HG03039 (cell line): ENCODE data around the gene CD6.
A peak's percentile ranks its signal among the peaks of the same experiment; 100 is the strongest.
"Not testable (repeated sequence)": the region's sequence is repeated elsewhere in the genome, so short reads cannot be mapped to it uniquely, and the experiment has no call there.

Source experiments
- ATAC-seq: cut with Tn5 transposase; IDR thresholded peaks from one replicate; pipeline ENCODE4 v1.9.1; 2021; ENCODE audit warnings: mild to moderate bottlenecking, moderate library complexity; ENCODE audit not compliant: unreplicated experiment

CD6 gene

GRCh38 chr11:61049063-61049377, 77.5 kb downstream of the CD6 start:
- ATAC-seq, result no peak

- no peak for ATAC-seq
Observed at GRCh38 chr11:61049859-61050258, 78.4 kb downstream of the CD6 start.

GRCh38 chr11:61052182-61052972, 80.9 kb downstream of the CD6 start:
- no peak for ATAC-seq

- ATAC-seq, result no peak
Observed at GRCh38 chr11:61053191-61053590, 81.7 kb downstream of the CD6 start.

GRCh38 chr11:61054513-61054912, 83.0 kb downstream of the CD6 start:
- no peak for ATAC-seq

GRCh38 chr11:61054927-61055562, 83.6 kb downstream of the CD6 start:
- no peak for ATAC-seq

GRCh38 chr11:61055776-61056175, 84.3 kb downstream of the CD6 start:
- no peak for ATAC-seq

DNA sequence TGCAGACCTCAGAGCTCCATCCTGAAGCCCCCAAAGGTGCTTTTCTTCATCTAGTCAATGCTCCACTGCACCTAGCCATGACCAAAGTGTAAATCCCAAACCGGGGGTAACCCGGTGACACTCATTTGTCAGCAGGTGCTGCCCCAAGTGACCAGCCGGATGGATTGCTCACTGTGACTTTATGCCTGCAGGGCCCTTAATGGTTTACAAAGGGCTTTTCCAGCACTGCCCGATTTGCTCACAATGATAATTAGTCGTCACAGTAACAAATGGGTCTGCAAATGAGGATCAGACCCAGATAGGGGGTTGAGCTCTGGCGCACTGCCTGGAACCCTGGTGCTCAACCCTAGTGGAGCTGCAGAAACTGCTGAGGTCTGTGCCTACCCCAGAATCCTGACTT, 85.1 kb downstream of the CD6 start:
- no peak for ATAC-seq

DNA sequence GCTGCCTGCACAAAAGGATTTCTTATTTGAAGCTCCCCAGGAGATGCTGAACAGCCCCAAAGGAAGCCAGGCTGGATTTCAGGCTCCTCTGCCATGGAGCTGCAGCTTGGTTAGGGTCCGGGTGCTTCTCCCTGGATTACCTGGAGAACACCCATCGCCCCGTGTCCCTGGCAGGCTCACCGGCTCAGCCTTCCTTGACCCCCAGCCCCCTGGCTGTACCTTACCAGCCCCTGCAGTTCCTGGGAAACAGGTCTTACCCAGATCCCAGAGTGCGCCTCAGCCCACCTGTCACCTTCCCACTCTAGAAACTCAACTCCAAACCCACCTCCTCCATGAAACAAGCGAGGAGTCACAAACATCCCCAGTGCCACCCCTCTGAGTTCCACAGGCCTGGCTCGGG, 85.5 kb downstream of the CD6 start:
- no peak for ATAC-seq

DNA sequence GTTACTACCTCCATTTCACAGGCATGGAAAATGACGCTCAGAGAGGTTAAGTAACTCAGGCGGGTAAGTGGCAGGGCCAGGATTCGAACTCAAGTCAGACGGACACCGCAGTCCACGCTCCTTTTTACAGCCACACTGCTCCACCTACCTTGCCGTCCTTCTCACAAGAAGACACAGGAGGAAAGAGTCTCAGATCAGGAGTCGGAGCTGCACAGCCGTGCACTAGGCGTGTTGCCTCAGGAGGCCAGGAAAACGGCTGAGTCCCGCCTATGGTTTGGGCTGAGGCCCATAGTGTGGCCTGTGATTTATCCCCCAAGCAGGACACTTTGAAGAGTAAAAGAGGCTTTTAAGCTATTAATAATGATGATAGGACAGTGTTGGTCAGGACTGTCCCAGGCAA, 86.1 kb downstream of the CD6 start:
- no peak for ATAC-seq

DNA sequence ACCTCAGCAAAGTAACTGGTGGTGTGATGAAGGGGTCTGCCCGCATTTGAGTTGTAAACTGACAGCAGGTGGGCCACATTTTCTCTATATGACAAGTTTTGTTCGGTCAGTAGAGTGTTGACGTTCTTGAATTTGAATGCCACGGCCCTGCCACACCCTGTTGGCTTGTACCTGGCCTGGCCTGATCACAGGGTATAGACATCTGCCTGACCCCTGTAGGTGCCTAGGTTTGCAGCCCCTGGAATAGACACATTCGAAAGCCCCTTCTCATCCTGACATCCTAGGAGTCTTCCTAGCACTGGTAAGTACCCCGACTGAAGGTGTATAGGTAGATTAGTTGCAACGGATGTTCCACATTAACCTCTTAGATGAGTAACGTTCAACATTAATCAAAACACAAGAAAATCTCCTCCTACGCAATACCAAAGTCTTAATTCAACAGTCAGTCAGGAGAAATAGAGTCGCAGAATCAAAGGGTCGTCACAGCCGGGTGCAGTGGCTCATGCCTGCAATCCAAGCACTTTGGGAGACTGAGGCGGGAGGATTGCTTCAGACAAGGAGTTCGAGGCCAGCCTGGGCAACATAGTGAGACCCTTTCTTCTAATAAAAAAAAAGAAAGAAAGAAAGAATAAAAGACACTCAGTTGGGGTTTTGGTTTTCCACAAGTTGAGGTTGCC, 87.2 kb downstream of the CD6 start:
- no peak for ATAC-seq

DNA sequence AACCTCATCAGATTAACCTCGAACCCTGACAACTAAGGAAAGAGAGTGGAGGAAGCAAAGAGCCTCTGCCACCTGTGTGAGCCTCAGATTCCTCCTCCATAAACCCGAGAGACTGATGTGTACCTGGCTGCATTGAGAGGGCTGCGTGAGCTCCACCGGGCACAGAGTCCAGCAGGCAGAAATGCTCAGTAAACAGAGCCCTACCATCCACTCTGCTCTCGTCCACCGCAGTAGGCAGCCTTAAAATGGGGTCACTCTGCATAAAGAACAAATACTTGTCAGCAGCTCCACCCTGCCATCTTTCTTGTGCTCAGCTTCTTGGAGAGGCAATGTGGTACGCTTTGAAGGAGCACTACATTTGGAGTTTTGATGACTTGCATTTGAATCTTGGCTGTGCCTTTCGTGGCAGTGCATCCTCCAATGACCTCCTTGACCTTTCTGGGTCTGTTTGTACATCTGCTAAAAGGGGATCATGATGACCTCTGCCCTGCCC, 87.8 kb downstream of the CD6 start:
- ATAC-seq, result no peak

DNA sequence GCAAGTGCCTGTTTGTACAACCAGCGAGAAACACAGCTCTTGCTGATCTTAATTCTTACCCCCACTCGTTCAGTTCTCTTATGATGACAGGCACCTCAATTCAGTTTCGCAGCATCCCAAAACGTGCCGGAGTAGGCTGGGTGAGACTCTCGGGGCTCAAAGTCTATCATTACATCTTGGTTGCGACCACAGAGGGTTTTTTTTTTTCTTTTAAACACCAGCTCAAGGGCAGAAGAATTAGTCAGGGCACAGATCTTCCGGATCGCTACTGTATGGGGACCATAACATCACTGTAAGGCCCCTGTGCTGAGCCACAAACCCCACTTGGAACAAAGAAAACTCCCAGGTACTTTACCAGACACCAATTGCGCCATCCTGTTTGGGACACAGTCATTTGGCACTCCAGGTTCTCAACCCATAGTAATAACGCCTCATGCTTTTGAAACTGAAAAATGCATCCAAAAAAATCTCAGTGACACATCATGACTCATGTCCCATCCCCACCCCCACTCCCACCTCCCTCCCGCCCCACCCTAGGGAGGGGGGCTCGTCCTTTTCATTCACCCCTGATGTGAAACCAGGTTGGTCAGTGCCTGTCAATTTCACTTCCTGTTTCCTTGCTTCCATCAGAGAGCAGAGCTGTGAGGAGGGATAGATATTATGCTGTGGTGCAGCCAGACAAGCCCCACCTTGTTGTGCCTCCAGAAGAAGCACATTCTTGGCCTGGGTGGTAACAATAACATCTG, 89.8 kb downstream of the CD6 start:
- peak; percentile 80 for ATAC-seq

- ATAC-seq, result no peak
Observed at GRCh38 chr11:61062181-61062930, 90.9 kb downstream of the CD6 start.

DNA sequence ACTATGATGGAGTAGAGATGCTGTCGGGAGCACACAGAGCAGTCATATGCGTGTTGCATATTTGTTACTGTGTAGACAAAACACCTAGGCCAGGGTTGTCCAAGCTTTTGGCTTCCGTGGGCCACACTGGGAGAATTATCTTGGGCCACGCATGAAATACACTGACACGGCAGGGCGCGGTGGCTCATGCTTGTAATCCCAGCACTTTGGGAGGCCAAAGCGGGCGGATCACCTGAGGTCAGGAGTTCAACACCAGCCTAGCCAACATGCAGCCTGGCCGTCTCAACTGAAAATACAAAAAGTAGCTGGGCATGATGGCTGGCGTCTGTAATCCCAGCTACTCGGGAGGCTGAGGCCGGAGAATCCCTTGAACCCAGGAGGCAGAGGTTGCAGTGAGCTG, 93.8 kb downstream of the CD6 start:
- ATAC-seq, result not testable (repeated sequence)

DNA sequence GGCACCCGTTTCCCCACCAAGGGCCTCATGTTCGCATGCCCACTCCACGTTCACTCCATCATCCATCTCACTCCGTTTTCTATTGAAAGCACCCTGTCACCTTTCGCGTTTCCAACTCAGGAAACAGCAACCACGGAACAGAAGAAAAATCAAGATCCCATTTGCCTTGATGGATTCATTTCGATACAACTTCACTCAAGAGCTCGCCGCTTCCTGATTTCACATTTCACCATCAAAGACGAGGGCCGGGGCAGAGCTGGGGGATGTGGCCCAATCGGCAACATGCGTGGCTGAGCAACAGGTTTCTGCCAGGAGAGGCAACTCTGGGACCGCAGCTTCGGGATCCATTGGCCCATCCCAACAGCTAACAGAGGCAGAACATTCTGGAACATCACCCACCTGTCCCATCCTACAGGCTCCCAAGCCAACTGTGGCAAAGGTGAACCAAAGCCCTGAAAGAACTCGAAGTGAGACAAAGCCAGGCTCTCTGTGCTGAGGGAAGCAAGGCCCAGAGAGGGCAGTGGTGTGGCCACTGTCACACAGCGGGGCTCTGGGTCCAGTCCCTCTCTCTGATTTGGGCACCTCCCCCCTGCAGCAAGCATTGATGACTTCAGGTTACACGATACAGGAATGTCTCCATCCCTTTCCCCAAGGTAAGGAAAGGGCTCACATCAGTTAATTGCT, 94.6 kb downstream of the CD6 start:
- no peak for ATAC-seq

DNA sequence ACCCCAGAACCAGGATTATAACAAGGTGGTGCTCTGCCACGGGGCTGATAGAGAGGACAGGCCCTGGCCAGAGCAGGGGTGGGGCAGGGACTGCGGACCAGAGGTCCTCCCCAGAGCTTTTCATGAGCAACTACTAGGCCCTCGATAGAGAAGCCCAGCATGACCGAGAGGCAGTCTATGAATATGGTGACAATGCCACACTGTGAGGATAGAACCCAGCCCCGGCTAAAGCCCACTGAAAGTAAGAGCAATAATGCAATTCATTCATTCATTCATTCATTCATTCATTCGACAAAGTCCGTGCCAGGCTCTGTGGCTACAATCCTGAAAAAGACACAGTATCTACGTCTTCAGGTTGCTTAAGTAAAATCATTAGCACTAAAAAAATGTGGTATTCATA, 95.2 kb downstream of the CD6 start:
- ATAC-seq, result no peak

DNA sequence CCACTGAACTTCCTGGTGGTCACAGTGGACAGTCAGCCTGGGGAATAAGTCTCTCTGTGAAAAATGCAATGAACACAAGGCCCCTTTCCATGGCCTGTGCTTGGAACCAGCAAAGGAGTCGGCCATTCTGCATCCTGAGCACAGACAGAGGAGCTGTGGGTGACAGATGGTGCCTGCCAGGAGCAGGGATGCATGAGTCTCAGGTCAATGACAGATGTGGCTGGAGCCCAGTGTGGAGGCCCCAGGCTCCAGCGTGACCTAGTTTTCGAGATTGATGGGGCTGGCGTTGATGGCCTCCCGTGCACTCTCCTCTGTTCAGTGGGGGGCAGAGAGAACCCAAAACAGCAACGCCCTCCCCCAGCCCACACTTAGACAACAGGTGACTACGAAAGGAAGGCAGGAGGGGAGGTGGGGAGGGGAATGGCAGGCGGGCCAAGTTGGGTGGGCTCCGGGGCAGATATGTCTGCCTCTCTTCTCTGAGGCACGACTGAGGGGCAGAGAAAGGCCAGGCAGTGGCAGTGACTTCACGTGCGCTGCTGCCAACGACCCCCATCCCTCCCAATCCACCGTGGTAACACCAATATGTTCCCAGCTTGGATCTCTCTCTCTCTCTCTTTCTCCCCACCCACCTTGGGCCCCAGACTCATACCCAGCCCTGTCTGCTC, 96.4 kb downstream of the CD6 start:
- ATAC-seq, result no peak

DNA sequence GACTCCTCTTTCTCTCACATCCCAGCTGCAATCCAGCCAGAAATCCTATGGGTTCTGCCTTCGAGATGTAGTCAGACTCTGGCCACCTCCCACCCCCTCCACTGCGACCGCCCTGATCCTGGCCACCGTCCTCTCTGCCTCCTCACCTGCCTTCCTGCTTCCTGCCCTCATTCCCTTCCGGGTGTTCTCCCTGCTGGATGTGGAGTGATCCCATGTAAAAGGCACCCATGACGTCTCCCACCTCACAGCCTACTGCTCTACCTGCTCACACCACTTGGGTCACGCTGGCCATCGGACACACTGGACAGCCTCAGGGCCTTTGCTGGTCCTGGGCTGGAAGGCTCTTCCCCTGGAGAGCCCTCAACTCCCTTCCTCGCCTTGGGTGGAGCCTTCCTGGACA, 97.1 kb downstream of the CD6 start:
- no peak for ATAC-seq

DNA sequence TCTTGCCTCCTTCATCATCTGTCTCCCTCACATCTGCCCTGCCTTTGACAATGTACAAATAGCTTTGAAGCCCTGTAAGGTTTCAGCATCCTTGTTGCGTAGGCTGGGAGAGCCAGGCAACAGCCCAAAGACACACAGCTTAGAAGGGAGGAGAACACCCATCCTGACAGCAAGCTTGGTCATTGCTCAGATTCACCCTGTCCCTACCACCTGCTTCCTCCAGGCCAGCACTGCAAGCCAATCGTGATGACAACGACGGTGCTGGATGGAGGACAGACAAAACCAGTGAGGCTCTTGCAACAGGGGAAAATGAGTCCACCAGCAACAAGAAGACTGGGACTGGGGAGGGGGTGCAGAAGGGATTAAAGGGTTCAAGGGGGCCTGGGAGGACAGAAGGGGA, 97.9 kb downstream of the CD6 start:
- ATAC-seq, result no peak
